Suprapubic skin (tissue), 4 donors: Measurements from ENCODE around the gene CCND1.

ENCODE experiments used
- CTCF ChIP-seq, 2 donors: fragments of 200-600 bp in 1 of 2; fragments of 450-650 bp in 1 of 2; sonication (generic) in 1 of 2; IDR thresholded peaks; one replicate each; pipeline ENCODE4 v1.5.1; 2016 to 2019; ENCODE audit warnings: antibody characterized with exemption in 2 of 2, mild to moderate bottlenecking in 1 of 2, moderate library complexity in 1 of 2
- EP300 ChIP-seq: sonication (generic); formaldehyde crosslinking; IDR thresholded peaks from one replicate; pipeline ENCODE4 v1.6.1; 2017; ENCODE audit warnings: antibody characterized with exemption
- POLR2A ChIP-seq, 2 donors: fragments of 450-650 bp; IDR thresholded peaks; one replicate each; pipeline ENCODE4 v1.6.1; 2017; ENCODE audit warnings: antibody characterized with exemption in 2 of 2, mild to moderate bottlenecking in 2 of 2, moderate library complexity in 2 of 2
- POLR2AphosphoS5 ChIP-seq, 3 donors: sonication (generic); formaldehyde crosslinking; IDR thresholded peaks; one replicate each; pipeline ENCODE4 v1.6.1; 2017; ENCODE audit warnings: antibody characterized with exemption in 3 of 3

GRCh38 chr11:69649576-69649900, 8.6 kb downstream of the CCND1 start:
- TF ChIP-seq CTCF (IDR thresholded peaks at IDR 0.05): no peak
- no peak for TF ChIP-seq POLR2AphosphoS5 (IDR thresholded peaks at IDR 0.05)
- no peak for TF ChIP-seq POLR2A (IDR thresholded peaks at IDR 0.05)
- no peak for TF ChIP-seq EP300
